ENCODE data around the gene GNB1L. TPM values are rescaled to one million over a fixed set of nuclear protein-coding genes. Genes with fewer than 3 reads are reported as not detected.

The GNB1L gene
- total RNA-seq, 1 donor, result 5.2 TPM

- no peak for DNase-seq (ENCODE audit: low read depth)
- no peak for TF ChIP-seq CTCF (IDR thresholded peaks at IDR 0.05; ENCODE audit: insufficient read depth, low read length)
Measured at GRCh38 chr22:19733755-19734154, 120.9 kb downstream of the GNB1L start.

More at GRCh38 chr22:19733755-19734154, 120.9 kb downstream of the GNB1L start:
- no peak overlapping the region for H3K4me3 ChIP-seq (ENCODE audit: low read depth, low read length)

Other genes with a start within 250 kb of the GNB1L start
- 18.4 and 62.3 TPM in 2 replicates for gene SEPTIN5, start 140.4 kb downstream of the GNB1L start, total RNA-seq (ENCODE audit: low replicate concordance)
- 2.1 and 20.1 TPM in 2 replicates for gene GP1BB, start 131.3 kb downstream of the GNB1L start, total RNA-seq (ENCODE audit: low replicate concordance)
- gene TBX1, start 94.1 kb downstream of the GNB1L start, total RNA-seq (ENCODE audit: low replicate concordance), result 2.8 TPM in 1 of 2 replicates, not detected in the other
- 5.9 and 10.8 TPM in 2 replicates for gene RTL10, start within 50 bp of the GNB1L start, total RNA-seq (ENCODE audit: low replicate concordance)
- 120 and 151 TPM in 2 replicates for gene COMT, start 86.9 kb upstream of the GNB1L start, total RNA-seq (ENCODE audit: low replicate concordance)
- gene TXNRD2, start 86.9 kb upstream of the GNB1L start, total RNA-seq (ENCODE audit: low replicate concordance), result 16.4 and 16.8 TPM in 2 replicates
- gene ARVCF, start 161.9 kb upstream of the GNB1L start, total RNA-seq (ENCODE audit: low replicate concordance), result 9.7 and 12.9 TPM in 2 replicates
- gene TANGO2, start 166.2 kb upstream of the GNB1L start, total RNA-seq (ENCODE audit: low replicate concordance), result 25.7 and 41.7 TPM in 2 replicates
- gene DGCR8, start 225.4 kb upstream of the GNB1L start, total RNA-seq (ENCODE audit: low replicate concordance), result 22.0 and 29.0 TPM in 2 replicates